HG03039 (cell line): ENCODE data around the gene MEMO1.
"Not testable (repeated sequence)": the region's sequence is repeated elsewhere in the genome, so short reads cannot be mapped to it uniquely, and the experiment has no call there.

ENCODE experiments used
- ATAC-seq: cut with Tn5 transposase; IDR thresholded peaks from one replicate; pipeline ENCODE4 v1.9.1; 2021; ENCODE audit warnings: mild to moderate bottlenecking, moderate library complexity; ENCODE audit not compliant: unreplicated experiment

The MEMO1 gene

DNA sequence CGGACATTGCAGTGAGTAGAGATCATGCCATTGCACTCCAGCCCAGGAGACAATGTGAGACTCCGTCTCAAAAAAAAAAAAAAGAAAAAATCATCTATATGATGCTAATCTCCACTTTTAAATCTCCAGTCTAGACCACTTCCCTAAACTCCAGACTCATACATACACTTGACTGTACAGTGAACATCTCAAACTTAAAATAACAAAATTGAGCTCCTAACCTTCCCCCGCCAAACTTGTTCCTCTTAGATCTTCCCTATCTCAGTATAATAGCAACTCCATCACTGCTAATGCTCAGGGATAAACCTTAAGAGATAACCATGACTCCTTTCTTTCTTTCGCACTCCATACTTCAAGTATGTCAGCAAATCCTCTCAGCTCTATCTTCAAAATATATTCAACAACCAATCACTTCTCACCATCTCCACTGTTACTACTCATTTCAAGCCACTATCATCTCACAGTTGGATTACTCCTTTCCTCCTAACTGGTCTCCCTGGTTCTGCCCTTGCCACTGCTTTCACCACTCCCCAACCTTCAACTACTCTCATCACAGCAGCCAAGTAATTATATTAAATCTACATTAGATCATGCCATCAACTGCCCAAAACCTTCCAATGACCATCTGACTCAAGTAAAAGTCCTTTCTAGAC, 12.0 kb downstream of the MEMO1 start:
- ATAC-seq, result no peak

- ATAC-seq, result no peak
Measured at GRCh38 chr2:31997653-31998052, 13.2 kb downstream of the MEMO1 start.

GRCh38 chr2:31996571-31997150, 14.1 kb downstream of the MEMO1 start:
- no peak for ATAC-seq

DNA sequence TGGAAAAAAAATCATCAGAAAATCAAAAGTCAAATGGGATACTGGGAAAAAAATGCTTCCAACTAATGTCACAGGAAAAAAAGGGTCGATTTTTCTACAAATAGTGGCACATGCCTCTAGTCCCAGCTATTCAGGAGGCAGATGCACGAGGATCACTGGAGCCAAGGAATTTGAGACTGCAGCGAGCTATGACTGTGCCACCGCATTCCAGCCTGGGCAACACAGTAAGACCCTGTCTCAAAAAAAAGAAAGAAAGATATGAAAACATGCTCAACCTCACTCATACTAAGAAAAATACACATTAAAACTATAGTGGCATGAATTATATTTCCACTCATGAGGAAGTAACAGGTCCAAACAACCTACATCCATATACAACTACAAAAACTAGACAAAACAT, 17.9 kb downstream of the MEMO1 start:
- ATAC-seq, result no peak

- ATAC-seq, result no peak
Measured at GRCh38 chr2:31992025-31992579, 18.7 kb downstream of the MEMO1 start.

DNA sequence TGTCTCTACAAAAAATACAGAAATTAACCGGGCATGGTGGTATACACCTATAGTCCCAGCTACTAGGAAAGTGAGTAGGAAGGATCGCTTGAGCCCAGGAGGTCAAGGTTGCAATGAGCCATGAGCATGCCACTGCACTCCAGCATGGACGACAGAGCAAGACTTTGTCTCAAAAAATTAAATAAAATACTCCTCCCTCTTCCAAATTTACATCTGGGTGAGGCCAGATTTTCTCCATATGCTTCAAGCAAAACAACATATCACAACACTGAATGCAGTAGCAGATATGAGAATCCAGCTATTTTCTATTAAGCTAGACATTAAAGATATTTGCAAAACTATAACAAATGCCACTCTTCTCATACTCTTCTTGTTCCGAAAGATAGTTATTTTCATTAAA, 20.9 kb downstream of the MEMO1 start:
- no peak for ATAC-seq

GRCh38 chr2:31987454-31988220, 23.2 kb downstream of the MEMO1 start:
- ATAC-seq, result no peak

DNA sequence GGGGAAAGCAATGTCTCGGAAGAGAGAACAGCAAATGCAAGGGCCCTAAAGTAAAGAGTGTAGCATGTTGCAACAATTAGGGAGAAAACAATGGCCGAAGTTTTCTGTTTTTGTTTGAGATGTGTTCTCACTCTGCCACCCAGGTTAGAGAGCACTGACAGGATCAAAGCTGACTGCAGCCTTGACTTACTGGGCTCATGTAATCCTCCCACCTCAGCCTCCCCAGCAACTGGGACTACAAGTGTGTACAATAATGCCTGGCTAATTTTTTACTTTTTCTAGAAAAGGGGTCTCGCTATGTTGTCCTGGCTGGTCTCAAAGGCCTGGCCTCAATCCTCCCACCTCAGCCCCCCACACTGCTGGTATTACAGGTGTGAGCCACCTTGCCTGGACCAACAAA, 23.9 kb downstream of the MEMO1 start:
- no peak for ATAC-seq

DNA sequence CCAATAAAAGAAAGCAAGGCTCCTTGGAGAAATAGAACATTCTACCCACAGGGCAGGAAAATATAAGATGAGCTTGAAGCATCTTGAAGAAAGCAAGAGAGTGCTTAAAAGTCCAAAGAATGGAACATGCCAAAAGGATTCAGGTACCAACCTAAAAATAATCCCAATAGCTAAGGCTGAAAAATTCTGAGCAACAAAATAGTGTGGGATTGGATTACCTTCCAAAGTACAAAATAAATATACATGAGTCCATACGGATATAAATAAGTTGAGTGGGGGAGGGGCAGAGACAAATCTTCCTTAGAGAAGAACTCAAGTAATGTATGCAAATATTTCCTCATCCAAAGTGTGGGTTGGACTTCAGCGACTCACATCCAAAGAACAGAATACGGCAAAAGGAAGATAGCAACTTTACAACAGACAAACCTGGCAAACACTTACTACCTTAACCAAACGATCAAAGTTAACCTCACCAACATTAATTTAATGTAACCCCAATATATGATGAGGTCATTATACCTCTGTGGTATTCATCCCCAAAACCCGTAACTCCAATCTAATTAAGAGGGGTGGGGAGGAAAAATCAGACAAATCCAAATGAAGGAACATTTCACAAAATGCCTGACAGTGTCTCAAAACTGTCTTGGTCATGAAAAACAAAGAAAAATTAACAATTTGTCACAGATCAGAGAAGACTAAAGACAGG, 26.9 kb downstream of the MEMO1 start:
- no peak for ATAC-seq

DNA sequence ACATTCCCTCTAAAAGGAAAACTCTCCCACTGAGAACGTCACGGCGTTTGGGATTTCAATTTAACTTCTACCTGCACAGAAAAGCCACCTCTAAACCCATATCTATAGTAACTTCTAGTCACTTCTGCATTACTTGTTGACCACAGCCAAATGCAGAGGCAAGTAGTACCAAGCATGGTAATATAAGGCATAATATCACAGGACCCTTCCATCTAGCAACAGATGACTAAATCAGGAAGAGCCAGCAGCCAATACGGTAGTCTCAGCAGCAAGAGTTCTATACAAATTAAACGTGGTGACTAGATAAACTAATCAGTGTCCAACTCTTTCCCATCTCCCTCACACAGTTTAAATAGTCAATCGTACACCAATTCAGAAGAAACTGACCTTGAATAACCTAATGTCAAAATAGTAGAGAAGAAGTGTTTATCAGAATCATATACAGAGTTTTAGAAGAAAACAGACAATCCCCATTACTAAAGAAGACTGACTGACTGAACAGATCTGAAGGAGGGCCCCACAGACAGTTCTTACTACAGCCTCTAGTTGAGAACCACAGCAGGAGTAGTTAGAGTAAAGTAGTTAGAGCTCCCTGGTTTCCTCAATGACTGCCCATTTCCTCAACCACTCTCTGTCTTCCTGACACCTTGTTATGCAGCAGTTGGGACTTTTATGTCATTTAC, 30.0 kb downstream of the MEMO1 start:
- ATAC-seq, result peak; percentile 98

DNA sequence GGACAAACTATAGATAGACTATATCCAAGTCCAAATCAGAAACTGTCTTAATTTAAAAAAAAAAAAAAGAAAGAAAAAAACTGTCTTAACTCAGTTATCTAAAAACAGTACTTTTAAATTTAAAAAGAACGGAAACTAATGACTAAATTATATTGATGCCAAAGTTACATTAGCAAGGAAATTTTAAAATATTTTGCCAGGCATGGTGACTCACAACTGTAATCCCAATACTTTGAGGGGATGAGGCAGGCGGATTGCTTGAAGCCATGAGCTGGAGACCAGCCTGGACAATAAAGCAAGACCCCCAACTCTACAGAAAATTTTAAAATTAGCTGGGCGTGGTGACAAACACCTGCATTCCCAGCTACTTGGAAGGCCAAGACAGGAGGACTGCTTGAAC, 30.9 kb downstream of the MEMO1 start:
- ATAC-seq, result no peak

DNA sequence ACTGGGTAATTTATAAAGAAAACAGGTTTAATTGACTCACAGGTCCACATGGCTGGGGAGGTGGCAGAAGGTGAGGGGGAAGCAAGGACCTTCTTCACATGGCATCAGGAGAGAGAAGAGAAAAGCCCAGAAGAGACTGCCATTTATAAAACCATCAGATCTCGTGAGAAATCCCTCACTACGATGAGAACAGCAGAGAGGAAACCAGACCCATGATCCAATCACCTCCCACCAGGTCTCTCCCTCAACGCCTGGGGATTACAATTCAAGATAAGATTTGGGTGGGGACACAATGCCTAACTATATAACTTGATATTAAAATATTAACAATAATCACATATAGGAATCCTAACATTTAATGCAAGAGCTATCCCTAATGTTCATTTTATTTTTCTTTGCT, 31.8 kb downstream of the MEMO1 start:
- no peak for ATAC-seq

GRCh38 chr2:31978436-31978835, 32.4 kb downstream of the MEMO1 start:
- ATAC-seq, result no peak

DNA sequence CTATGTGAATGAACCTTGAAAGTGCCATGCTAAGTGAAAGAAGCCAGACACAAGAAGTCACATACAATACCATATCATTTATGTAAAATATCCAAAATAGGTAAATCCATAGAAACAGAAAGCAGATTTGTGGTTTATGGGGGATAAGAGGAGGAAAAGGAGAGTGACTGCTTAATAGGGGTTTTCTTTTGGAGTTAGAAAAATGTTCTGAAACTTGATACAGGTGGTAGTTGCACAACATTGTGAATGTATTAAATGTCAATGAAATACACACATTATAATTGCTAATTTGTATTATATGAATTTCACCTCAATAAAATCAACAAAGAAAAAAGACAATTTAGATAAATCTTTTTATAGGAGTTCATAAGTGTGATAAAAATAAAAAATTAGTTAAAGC, 37.1 kb downstream of the MEMO1 start:
- no peak for ATAC-seq

DNA sequence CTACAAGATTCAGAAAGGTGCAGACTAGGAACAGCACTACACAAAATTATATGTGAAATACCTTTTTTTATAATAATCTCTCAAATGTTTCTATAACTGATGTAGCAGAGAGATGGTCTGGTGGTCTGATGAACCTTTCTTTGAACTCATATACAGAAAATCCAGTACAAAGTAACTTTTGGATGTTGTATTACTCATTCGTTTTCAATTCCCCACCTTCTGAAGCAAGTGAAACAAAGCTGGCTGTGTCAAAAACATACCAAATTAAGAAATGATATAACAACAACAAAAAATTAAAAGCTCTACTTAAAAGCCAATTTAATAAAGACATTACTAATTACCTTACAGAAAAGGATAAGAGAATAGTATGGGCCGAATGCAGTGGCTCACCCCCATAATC, 38.7 kb downstream of the MEMO1 start:
- no peak for ATAC-seq

DNA sequence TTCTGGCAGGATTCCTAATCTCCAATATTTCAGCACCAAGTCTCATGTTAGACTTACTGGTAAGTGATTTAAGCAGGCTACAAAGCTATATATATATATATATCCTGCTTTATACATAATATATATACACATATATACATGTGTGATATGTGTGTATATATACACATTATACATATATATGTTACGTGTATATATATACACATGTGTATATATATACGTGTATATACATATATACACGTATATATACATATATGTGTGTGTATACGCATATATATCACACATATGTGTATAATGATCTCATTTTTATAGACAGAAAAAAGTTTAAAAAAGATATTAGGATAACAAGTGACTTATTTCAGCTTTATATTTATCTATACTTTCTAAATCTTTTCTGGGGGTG, 41.6 kb downstream of the MEMO1 start:
- no peak for ATAC-seq

DNA sequence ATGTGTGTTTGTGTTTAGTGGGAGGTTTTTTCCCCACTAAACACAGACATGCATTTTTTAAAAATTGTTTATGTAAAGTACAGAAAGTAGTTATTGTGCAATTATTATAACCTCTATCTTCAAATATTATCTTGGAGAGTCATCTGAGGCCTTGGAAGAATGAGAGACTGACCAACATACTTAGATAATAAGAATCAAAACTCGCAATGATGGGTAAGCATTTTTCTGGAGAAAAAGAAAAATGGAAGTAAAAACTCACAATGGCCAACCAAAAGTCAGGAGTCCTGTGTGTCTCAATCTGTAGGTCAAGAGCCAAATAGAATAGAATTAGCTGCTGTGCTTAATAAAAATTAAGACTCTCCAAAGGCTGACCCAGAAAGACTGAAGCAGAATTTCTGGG, 43.0 kb downstream of the MEMO1 start:
- ATAC-seq, result no peak

DNA sequence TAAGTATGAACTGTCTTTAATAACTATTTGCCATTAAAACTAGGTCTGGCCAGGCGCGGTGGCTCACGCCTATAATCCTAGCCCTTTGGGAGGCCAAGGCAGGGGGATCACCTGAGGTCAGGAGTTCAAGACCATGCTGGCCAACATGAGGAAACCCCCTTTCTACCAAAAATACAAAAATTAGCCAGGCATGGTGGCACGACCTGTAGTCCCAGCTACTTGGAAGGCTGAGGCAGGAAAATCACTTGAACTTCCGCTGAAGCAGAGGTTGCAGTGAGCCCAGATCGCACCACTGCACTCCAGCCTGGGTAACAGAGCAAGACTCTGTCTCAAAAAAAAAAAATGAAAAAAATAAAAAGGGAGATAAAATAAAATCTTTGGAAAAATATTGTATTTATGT, 44.4 kb downstream of the MEMO1 start:
- ATAC-seq, result not testable (repeated sequence)

- no peak for ATAC-seq
Measured at GRCh38 chr2:31965094-31965493, 45.7 kb downstream of the MEMO1 start.

DNA sequence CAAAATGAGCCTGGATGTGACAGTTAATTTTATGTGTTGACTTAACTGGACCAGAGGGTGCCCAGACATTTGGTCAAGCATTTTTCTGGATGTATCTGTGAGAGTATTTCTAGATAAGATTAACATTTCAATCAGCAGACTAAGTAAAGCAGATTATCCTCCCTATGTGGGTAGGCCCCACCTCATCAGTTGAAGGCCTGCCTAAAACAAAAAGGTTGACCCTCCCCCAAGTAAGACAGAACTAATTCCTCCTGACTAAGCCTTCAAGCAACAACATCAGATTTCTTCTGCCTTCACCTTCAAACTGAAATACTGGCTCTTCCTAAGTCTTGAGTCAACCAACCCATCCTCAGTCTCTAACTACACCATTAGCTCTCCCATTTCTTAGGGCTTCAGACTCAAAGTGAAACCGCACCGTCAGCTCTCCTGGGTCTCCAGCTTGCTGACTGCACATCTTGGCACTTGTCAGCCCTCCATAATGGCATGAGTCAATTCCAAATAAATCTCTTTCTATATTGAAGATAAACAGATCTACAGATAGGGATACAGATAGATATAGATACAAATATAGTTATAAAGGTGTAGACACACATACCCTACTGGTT, 47.9 kb downstream of the MEMO1 start:
- ATAC-seq, result no peak
